ENCODE measurements around the gene DEPP1. TPM values are rescaled to one million over a fixed set of nuclear protein-coding genes. Genes with fewer than 3 reads are reported as not detected.

DEPP1 gene
- total and polyA plus RNA-seq, 2 of the 13 experiments (the other 11 are each of a cell fraction or from before 2014, with no cell fraction given), result 14.8 to 270 TPM

- H4K20me1 ChIP-seq (ENCODE audit: insufficient read depth, low read length), result peaks cover 30% of the 10 kb centered on the region
- H3K4me3 ChIP-seq (replicated peaks in 1 of 3; ENCODE audit: insufficient read depth in 1 of 3, low read depth in 2 of 3, low read length in 3 of 3), result peak overlapping the region in 2 of 3 experiments; percentile 12 to 89; a peak in 3 of 6 replicates
- H3K27ac ChIP-seq (ENCODE audit: extremely low read length, insufficient read depth, low read length), result peak overlapping the region; percentile 97
- in situ Hi-C loops (cut with HindIII; ENCODE audit: extremely low pct_ligation_motif_present, low pct_unique_long_range_greater_than_20kb), result no loop called here
- H3K9me3 ChIP-seq (ENCODE audit: low read length), result no peaks in the 10 kb centered on the region
- FAIRE-seq (peak; percentile 96), ATAC-seq (peak; percentile 59), DNase-seq (ENCODE audit: low spot score) (peak; percentile 97)
- no peaks in the 10 kb centered on the region; a peak in 1 of 5 replicates for H3K27me3 ChIP-seq (ENCODE audit: control insufficient read depth in 1 of 2, insufficient read depth in 2 of 2, low read length in 2 of 2)
- no TSS peak for BruUV-seq (replicated peaks)
- peak overlapping the region; percentile 72 for H3K9ac ChIP-seq (ENCODE audit: insufficient read depth, low read depth, low read length)
- ChIA-PET POLR2A (interaction anchor here (0.9 to 12.6 kb wide), 14 partner anchors 10 to 1560 kb away, joined by 3 to 863 read pairs (median 6); partner anchors contain the start of genes RASSF4, TMEM72 and ZNF22), CTCF (ENCODE audit: low intra/inter-chr PET ratio, low total read pairs) (no interaction called here)
- H3K36me3 ChIP-seq (replicated peaks in 1 of 2; ENCODE audit: control insufficient read depth in 1 of 2, insufficient read depth in 2 of 2, low read length in 2 of 2), result peaks cover 3 to 44% of the 10 kb centered on the region in 2 experiments; a peak in 3 of 5 replicates
- H3K79me2 ChIP-seq (ENCODE audit: insufficient read depth, low read length), result peaks cover 33% of the 10 kb centered on the region
- 25% methylated on average over 10 of the region's 14 CpGs for WGBS (ENCODE audit: low lambda C conversion rate)
- intact Hi-C loops (cut with micrococcal nuclease; ENCODE audit: unreplicated experiment), result loop anchor here (1.0 kb wide), 1 partner anchor 16 kb away; no protein-coding TSS in a partner anchor
- H3K4me1 ChIP-seq (ENCODE audit: insufficient read depth, low read length), result peaks cover 72% of the 10 kb centered on the region
- H2AFZ ChIP-seq (ENCODE audit: low read length), result no peak overlapping the region
- peak overlapping the region; percentile 90 for H3K4me2 ChIP-seq (ENCODE audit: low read depth, low read length)
- no peak for TF ChIP-seq THYN1 (CRISPR knock-in tag; IDR thresholded peaks at IDR 0.05; ENCODE audit: borderline replicate concordance, low read depth)
- no peak; the same call in none of the 2 replicates for TF ChIP-seq ZFP36L1 (CRISPR knock-in tag; IDR thresholded peaks at IDR 0.05)
- no peak for TF ChIP-seq SYNCRIP (IDR thresholded peaks at IDR 0.05; ENCODE audit: insufficient read depth, low read depth, low read length)
- no peak for TF ChIP-seq REXO4 (CRISPR knock-in tag; IDR thresholded peaks at IDR 0.05; ENCODE audit: borderline replicate concordance)
- TF ChIP-seq, protein P1, sequence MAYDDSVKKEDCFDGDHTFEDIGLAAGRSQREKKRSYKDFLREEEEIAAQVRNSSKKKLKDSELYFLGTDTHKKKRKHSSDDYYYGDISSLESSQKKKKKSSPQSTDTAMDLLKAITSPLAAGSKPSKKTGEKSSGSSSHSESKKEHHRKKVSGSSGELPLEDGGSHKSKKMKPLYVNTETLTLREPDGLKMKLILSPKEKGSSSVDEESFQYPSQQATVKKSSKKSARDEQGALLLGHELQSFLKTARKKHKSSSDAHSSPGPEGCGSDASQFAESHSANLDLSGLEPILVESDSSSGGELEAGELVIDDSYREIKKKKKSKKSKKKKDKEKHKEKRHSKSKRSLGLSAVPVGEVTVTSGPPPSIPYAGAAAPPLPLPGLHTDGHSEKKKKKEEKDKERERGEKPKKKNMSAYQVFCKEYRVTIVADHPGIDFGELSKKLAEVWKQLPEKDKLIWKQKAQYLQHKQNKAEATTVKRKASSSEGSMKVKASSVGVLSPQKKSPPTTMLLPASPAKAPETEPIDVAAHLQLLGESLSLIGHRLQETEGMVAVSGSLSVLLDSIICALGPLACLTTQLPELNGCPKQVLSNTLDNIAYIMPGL (CRISPR knock-in tag; IDR thresholded peaks at IDR 0.05; ENCODE audit: borderline replicate concordance in 1 of 2, low read depth in 1 of 2), result no peak; a peak in 2 of 4 replicates
- no peak for TF ChIP-seq RFXANK (CRISPR knock-in tag; IDR thresholded peaks at IDR 0.05)
- no peak for TF ChIP-seq YEATS2 (CRISPR knock-in tag; IDR thresholded peaks at IDR 0.05; ENCODE audit: borderline replicate concordance)
- TF ChIP-seq PRDM15 (CRISPR knock-in tag; IDR thresholded peaks at IDR 0.05), result no peak
- TF ChIP-seq ZFP36L2 (CRISPR knock-in tag; IDR thresholded peaks at IDR 0.05), result no peak
- TF ChIP-seq ZBTB3 (CRISPR knock-in tag; IDR thresholded peaks at IDR 0.05; ENCODE audit: borderline replicate concordance, low read depth), result no peak
- TF ChIP-seq RBAK (CRISPR knock-in tag; IDR thresholded peaks at IDR 0.05), result no peak
- TF ChIP-seq, protein P2, sequence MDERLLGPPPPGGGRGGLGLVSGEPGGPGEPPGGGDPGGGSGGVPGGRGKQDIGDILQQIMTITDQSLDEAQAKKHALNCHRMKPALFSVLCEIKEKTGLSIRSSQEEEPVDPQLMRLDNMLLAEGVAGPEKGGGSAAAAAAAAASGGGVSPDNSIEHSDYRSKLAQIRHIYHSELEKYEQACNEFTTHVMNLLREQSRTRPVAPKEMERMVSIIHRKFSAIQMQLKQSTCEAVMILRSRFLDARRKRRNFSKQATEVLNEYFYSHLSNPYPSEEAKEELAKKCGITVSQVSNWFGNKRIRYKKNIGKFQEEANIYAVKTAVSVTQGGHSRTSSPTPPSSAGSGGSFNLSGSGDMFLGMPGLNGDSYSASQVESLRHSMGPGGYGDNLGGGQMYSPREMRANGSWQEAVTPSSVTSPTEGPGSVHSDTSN (CRISPR knock-in tag; IDR thresholded peaks at IDR 0.05), result 0 out of 2 replicates have a peak, but pooled peaks have one; percentile 6
- TF ChIP-seq, protein P3, sequence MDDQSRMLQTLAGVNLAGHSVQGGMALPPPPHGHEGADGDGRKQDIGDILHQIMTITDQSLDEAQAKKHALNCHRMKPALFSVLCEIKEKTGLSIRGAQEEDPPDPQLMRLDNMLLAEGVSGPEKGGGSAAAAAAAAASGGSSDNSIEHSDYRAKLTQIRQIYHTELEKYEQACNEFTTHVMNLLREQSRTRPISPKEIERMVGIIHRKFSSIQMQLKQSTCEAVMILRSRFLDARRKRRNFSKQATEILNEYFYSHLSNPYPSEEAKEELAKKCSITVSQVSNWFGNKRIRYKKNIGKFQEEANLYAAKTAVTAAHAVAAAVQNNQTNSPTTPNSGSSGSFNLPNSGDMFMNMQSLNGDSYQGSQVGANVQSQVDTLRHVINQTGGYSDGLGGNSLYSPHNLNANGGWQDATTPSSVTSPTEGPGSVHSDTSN (CRISPR knock-in tag; IDR thresholded peaks at IDR 0.05; ENCODE audit: borderline replicate concordance), result no peak
- peak; percentile 18; the same call in 1 of the 3 replicates for TF ChIP-seq MXI1 (IDR thresholded peaks at IDR 0.05; ENCODE audit: borderline replicate concordance, low read depth, low read length)
Observed at GRCh38 chr10:44980309-44981171, 1.9 kb upstream of the DEPP1 start.
